GM23338 (cell line): Measurements from ENCODE around the gene TMEM131L. TPM values are rescaled to one million over a fixed set of nuclear protein-coding genes. Genes with fewer than 3 reads are reported as not detected.
A peak's percentile ranks its signal among the peaks of the same experiment; 100 is the strongest.

ENCODE experiments used
- ATAC-seq: fragments of 200-7000 bp; cut with Tn5 transposase; 3 replicates; pipeline ENCODE4 v1.9.1; 2020
- DNase-seq: peaks from one replicate; pipeline ENCODE4 v3.0.0-alpha.2; 2015; ENCODE audit warnings: low spot score
- H2AFZ ChIP-seq: fragments of 200-600 bp; sonication (generic); 2 replicates; pipeline ENCODE4 v1.8.0; 2016; ENCODE audit warnings: antibody characterized with exemption, mild to moderate bottlenecking, moderate library complexity
- H3F3A ChIP-seq: fragments of 200-600 bp; sonication (generic); replicated peaks from 2 replicates; pipeline ENCODE4 v1.8.0; 2017; ENCODE audit warnings: antibody characterized with exemption, mixed run types, low read depth
- H3K27ac ChIP-seq: fragments of 200-600 bp; sonication (generic); 2 replicates; pipeline ENCODE4 v1.6.1; 2016; ENCODE audit warnings: low read depth
- H3K27me3 ChIP-seq: fragments of 200-600 bp; sonication (generic); 2 replicates; pipeline ENCODE4 v1.8.0; 2016; ENCODE audit warnings: mild to moderate bottlenecking, mixed run types, moderate library complexity; ENCODE audit not compliant: insufficient read depth
- H3K36me3 ChIP-seq: fragments of 200-600 bp; sonication (generic); 2 replicates; pipeline ENCODE4 v1.8.0; 2016; ENCODE audit warnings: mild to moderate bottlenecking; ENCODE audit not compliant: insufficient read depth
- H3K4me1 ChIP-seq: fragments of 200-600 bp; sonication (generic); 2 replicates; pipeline ENCODE4 v1.8.0; 2016; ENCODE audit warnings: mild to moderate bottlenecking, moderate library complexity; ENCODE audit not compliant: insufficient read depth
- H3K4me2 ChIP-seq: fragments of 200-600 bp; sonication (generic); 2 replicates; pipeline ENCODE4 v1.7.1; 2017; ENCODE audit warnings: mixed run types
- H3K4me3 ChIP-seq: fragments of 200-600 bp; sonication (generic); 2 replicates; pipeline ENCODE4 v1.6.1; 2016; ENCODE audit warnings: mixed run types
- H3K79me2 ChIP-seq: fragments of 200-600 bp; sonication (generic); replicated peaks from 2 replicates; pipeline ENCODE4 v1.8.0; 2017; ENCODE audit warnings: mild to moderate bottlenecking; ENCODE audit not compliant: insufficient read depth
- H3K9me2 ChIP-seq: fragments of 200-600 bp; sonication (generic); 2 replicates; pipeline ENCODE4 v1.8.0; 2017; ENCODE audit not compliant: insufficient read depth
- H4K20me1 ChIP-seq: fragments of 200-600 bp; sonication (generic); replicated peaks from 2 replicates; pipeline ENCODE4 v1.8.0; 2017; ENCODE audit warnings: mild to moderate bottlenecking; ENCODE audit not compliant: insufficient read depth
- H3K27ac Mint-ChIP-seq: 2 replicates; pipeline ENCODE4 v1.8.0; 2020; ENCODE audit warnings: inconsistent platforms, mild to moderate bottlenecking, moderate library complexity, mixed read lengths
- H3K27me3 Mint-ChIP-seq: 3 replicates; pipeline ENCODE4 v1.8.0; 2022; ENCODE audit warnings: low read depth, mild to moderate bottlenecking, moderate library complexity, mixed read lengths, inconsistent platforms; ENCODE audit not compliant: insufficient read depth, poor library complexity
- H3K36me3 Mint-ChIP-seq: 3 replicates; pipeline ENCODE4 v1.8.0; 2021; ENCODE audit warnings: low read depth, mild to moderate bottlenecking, inconsistent platforms, moderate library complexity, mixed read lengths
- H3K4me1 Mint-ChIP-seq: 3 replicates; pipeline ENCODE4 v1.8.0; 2020; ENCODE audit warnings: mild to moderate bottlenecking, inconsistent platforms, mixed read lengths
- H3K4me3 Mint-ChIP-seq: 3 replicates; pipeline ENCODE4 v1.8.0; 2021; ENCODE audit warnings: moderate library complexity, mild to moderate bottlenecking, inconsistent platforms, mixed read lengths
- H3K9me3 Mint-ChIP-seq: 3 replicates; pipeline ENCODE4 v1.8.0; 2020; ENCODE audit warnings: moderate library complexity, mild to moderate bottlenecking, inconsistent platforms, mixed read lengths
- CREB1 ChIP-seq: fragments of 250-450 bp; sonication (Bioruptor Pico); IDR thresholded peaks from 2 replicates; pipeline ENCODE4 v1.5.0; 2020; ENCODE audit warnings: low read depth, mild to moderate bottlenecking, moderate library complexity
- CTCF ChIP-seq, 2 experiments: fragments of 200-600 bp in 1 of 2; sonication (generic) in 1 of 2; conservative IDR thresholded peaks; 2 replicates each; pipeline versions ENCODE4 v1.5.1 to v1.6.1; 2016 to 2017; ENCODE audit warnings: antibody characterized with exemption in 2 of 2, low read depth in 2 of 2, mild to moderate bottlenecking in 2 of 2, moderate library complexity in 1 of 2
- ETS1 ChIP-seq: IDR thresholded peaks from 2 replicates; pipeline ENCODE4 v1.6.1; 2016; ENCODE audit warnings: antibody characterized with exemption
- EZH2 ChIP-seq: fragments of 200-600 bp; sonication (generic); IDR thresholded peaks from one replicate; pipeline ENCODE4 v1.8.0; 2017; ENCODE audit warnings: antibody characterized with exemption, mild to moderate bottlenecking, low read depth; ENCODE audit not compliant: unreplicated experiment
- EZH2phosphoT487 ChIP-seq: fragments of 200-600 bp; sonication (generic); IDR thresholded peaks from one replicate; pipeline ENCODE4 v1.8.1; 2018; ENCODE audit warnings: antibody characterized with exemption; ENCODE audit not compliant: unreplicated experiment
- JUNB ChIP-seq: IDR thresholded peaks from one replicate; pipeline ENCODE4 v1.6.1; 2016; ENCODE audit warnings: antibody characterized with exemption; ENCODE audit not compliant: unreplicated experiment
- NANOG ChIP-seq: IDR thresholded peaks from 2 replicates; pipeline ENCODE4 v1.6.1; 2016; ENCODE audit warnings: antibody characterized with exemption, borderline replicate concordance
- POLR2AphosphoS5 ChIP-seq: IDR thresholded peaks from 2 replicates; pipeline ENCODE4 v1.6.1; 2016; ENCODE audit warnings: antibody characterized with exemption, low read depth
- REST ChIP-seq: IDR thresholded peaks from one replicate; pipeline ENCODE4 v1.6.1; 2018; ENCODE audit warnings: antibody characterized with exemption; ENCODE audit not compliant: unreplicated experiment
- STAT1 ChIP-seq: IDR thresholded peaks from one replicate; pipeline ENCODE4 v1.6.1; 2016; ENCODE audit warnings: antibody characterized with exemption; ENCODE audit not compliant: unreplicated experiment
- ZNF114 ChIP-seq: fragments of 250-450 bp; sonication (Bioruptor Pico); IDR thresholded peaks from 2 replicates; pipeline ENCODE4 v1.5.0; 2020; ENCODE audit warnings: mild to moderate bottlenecking, moderate library complexity
- ZNF331 ChIP-seq: fragments of 250-450 bp; sonication (Bioruptor Pico); IDR thresholded peaks from 2 replicates; pipeline ENCODE4 v1.5.0; 2020; ENCODE audit warnings: low read depth, mild to moderate bottlenecking, moderate library complexity
- polyA plus RNA-seq: library from polyadenylated mRNA; unstranded; fragments of >200 nt; fragmentation: Nextera tagmentation; extraction: Ambion mirVana; gene quantifications from 2 replicates; pipeline ENCODE4 v1.2.1, GENCODE V29; 2016
- total RNA-seq: library from RNA; depleted of rRNA; stranded (reverse); fragments of >200 nt; shearing (Covaris generic); gene quantifications from 2 replicates; pipeline ENCODE4 v1.2.3, GENCODE V29; 2014

Gene TMEM131L
- total and polyA plus RNA-seq, 2 experiments from 2014 or later: 11.1 to 32.2 TPM

GRCh38 chr4:153521478-153521877, 55.3 kb downstream of the TMEM131L start:
- Histone ChIP-seq H3K4me1 (peaks cover 39% of the 10 kb centered on the region), H3F3A (no peaks in the 10 kb centered on the region), H3K27ac (no peak overlapping the region), H3K4me3 (no peak overlapping the region), H3K79me2 (peaks cover 67% of the 10 kb centered on the region), H3K9me2 (no peaks in the 10 kb centered on the region), H3K36me3 (no peaks in the 10 kb centered on the region), H4K20me1 (peaks cover 21% of the 10 kb centered on the region; the same call in 1 of the 2 replicates), H3K27me3 (no peaks in the 10 kb centered on the region), H2AFZ (no peak overlapping the region), H3K4me2 (no peak overlapping the region)
- Mint-ChIP-seq H3K27ac (no peak overlapping the region), H3K4me1 (peaks cover 38% of the 10 kb centered on the region), H3K27me3 (peaks cover 2% of the 10 kb centered on the region), H3K36me3 (no peaks in the 10 kb centered on the region; the same call in 2 of the 3 replicates), H3K4me3 (no peak overlapping the region), H3K9me3 (no peaks in the 10 kb centered on the region)
- DNase-seq (no peak), ATAC-seq (no peak)
- TF ChIP-seq REST: no peak

- H4K20me1 ChIP-seq: peaks cover 21% of the 10 kb centered on the region; the same call in 1 of the 2 replicates
- DNase-seq (peak; percentile 62), ATAC-seq (peak; percentile 83)
- peak overlapping the region; percentile 23; the same call in 1 of the 2 replicates for H3K27ac Mint-ChIP-seq
- no peak overlapping the region; the same call in 2 of the 3 replicates for H3K4me3 Mint-ChIP-seq
- H3K4me1 ChIP-seq: peaks cover 39% of the 10 kb centered on the region
- peaks cover 5% of the 10 kb centered on the region; the same call in 1 of the 3 replicates for H3K36me3 Mint-ChIP-seq
- H3K36me3 ChIP-seq: no peaks in the 10 kb centered on the region
- H3K27ac ChIP-seq: 0 out of 2 replicates have a peak overlapping the region, but pooled peaks have one; percentile 0
- H3K27me3 ChIP-seq: no peaks in the 10 kb centered on the region
- peaks cover 2% of the 10 kb centered on the region for H3K27me3 Mint-ChIP-seq
- H3K79me2 ChIP-seq: peaks cover 74% of the 10 kb centered on the region
- H3K4me1 Mint-ChIP-seq: peaks cover 40% of the 10 kb centered on the region
- no peak overlapping the region for H2AFZ ChIP-seq
- no peaks in the 10 kb centered on the region for H3K9me2 ChIP-seq
- H3F3A ChIP-seq: no peaks in the 10 kb centered on the region
- no peaks in the 10 kb centered on the region for H3K9me3 Mint-ChIP-seq
- no peak overlapping the region for H3K4me3 ChIP-seq
- H3K4me2 ChIP-seq: peak overlapping the region; percentile 63
- TF ChIP-seq REST (no peak), EZH2 (no peak), POLR2AphosphoS5 (no peak), ETS1 (no peak), NANOG (no peak), CTCF (conservative IDR thresholded peaks at IDR 0.05; ENCODE audit: low read depth in 2 of 2) (no peak), ZNF114 (CRISPR knock-in tag) (no peak), STAT1 (no peak), JUNB (no peak), ZNF331 (CRISPR knock-in tag) (no peak), CREB1 (CRISPR knock-in tag) (no peak), EZH2phosphoT487 (no peak)
These were observed 56.0 kb downstream of the TMEM131L start for GRCh38 chr4:153521999-153522801.
